CD4-positive, CD25-positive, alpha-beta regulatory T cell (primary cell): ENCODE data around the gene SNX5. TPM values are rescaled to one million over a fixed set of nuclear protein-coding genes. Genes with fewer than 3 reads are reported as not detected.
A peak's percentile ranks its signal among the peaks of the same experiment; 100 is the strongest.

Source experiments
- ATAC-seq, 2 donors: fragments of 150-1000 bp; cut with Tn5 transposase; one replicate each; pipeline ENCODE4 v1.10.0; 2021; ENCODE audit warnings: low read depth in 2 of 2, moderate number of reproducible peaks in 2 of 2, moderate library complexity in 1 of 2
- DNase-seq, 3 donors: peaks; one replicate each; pipeline versions ENCODE4 v3.0.0 to v3.0.0-alpha.2; 2012 to 2022; ENCODE audit warnings: mixed read lengths in 1 of 3
- H3K27ac ChIP-seq: one replicate; pipeline ENCODE4 v1.7.0; 2013; ENCODE audit warnings: mild to moderate bottlenecking, low read length; ENCODE audit not compliant: insufficient read depth, poor library complexity, severe bottlenecking
- H3K27me3 ChIP-seq: one replicate; pipeline ENCODE4 v1.7.0; 2013; ENCODE audit warnings: low read length; ENCODE audit not compliant: control insufficient read depth, insufficient read depth
- H3K36me3 ChIP-seq: one replicate; pipeline ENCODE4 v1.7.0; 2013; ENCODE audit warnings: mild to moderate bottlenecking, low read length, moderate library complexity; ENCODE audit not compliant: control insufficient read depth, insufficient read depth
- H3K4me1 ChIP-seq: 2 replicates; pipeline ENCODE4 v1.7.0; 2013; ENCODE audit warnings: mild to moderate bottlenecking, low read length; ENCODE audit not compliant: insufficient read depth, control insufficient read depth, poor library complexity, severe bottlenecking
- H3K4me3 ChIP-seq: one replicate; pipeline ENCODE4 v1.7.0; 2013; ENCODE audit warnings: low read depth, mild to moderate bottlenecking, low read length, moderate library complexity
- H3K9me3 ChIP-seq, 2 experiments: 1 replicate in 1 of 2; 2 replicates in 1 of 2; pipeline ENCODE4 v1.7.0; 2013; ENCODE audit warnings: low read length in 2 of 2, mild to moderate bottlenecking in 1 of 2, moderate library complexity in 1 of 2; ENCODE audit not compliant: control insufficient read depth in 2 of 2
- H3K27ac Mint-ChIP-seq, 3 donors: one replicate each; pipeline ENCODE4 v1.8.0; 2020 to 2022; ENCODE audit warnings: mild to moderate bottlenecking in 3 of 3, mixed read lengths in 3 of 3, moderate library complexity in 2 of 3
- H3K27me3 Mint-ChIP-seq: one replicate; pipeline ENCODE4 v1.8.0; 2022; ENCODE audit warnings: mild to moderate bottlenecking, mixed read lengths
- H3K36me3 Mint-ChIP-seq: one replicate; pipeline ENCODE4 v1.8.0; 2020; ENCODE audit warnings: mixed read lengths
- H3K4me1 Mint-ChIP-seq, 4 donors: one replicate each; pipeline ENCODE4 v1.8.0; 2020 to 2022; ENCODE audit warnings: mixed read lengths in 4 of 4, mild to moderate bottlenecking in 1 of 4
- H3K4me3 Mint-ChIP-seq, 4 donors: one replicate each; pipeline ENCODE4 v1.8.0; 2020 to 2022; ENCODE audit warnings: mild to moderate bottlenecking in 4 of 4, mixed read lengths in 4 of 4, moderate library complexity in 3 of 4
- H3K9me3 Mint-ChIP-seq, 7 donors: one replicate each; pipeline ENCODE4 v1.8.0; 2020 to 2022; ENCODE audit warnings: mixed read lengths in 7 of 7, mild to moderate bottlenecking in 3 of 7, moderate library complexity in 2 of 7
- polyA plus RNA-seq, 4 donors: library from polyadenylated mRNA; unstranded; fragments of 300-500 nt; fragmentation: Illumina TruSeq; gene quantifications; one replicate each; pipeline ENCODE4 v1.2.3, GENCODE V29; 2021
- total RNA-seq: library from RNA; stranded (reverse); gene quantifications from one replicate; pipeline ENCODE4 v1.2.3, GENCODE V29; 2022

The SNX5 gene
- total and polyA plus RNA-seq, 5 donors from 2014 or later, result 71.9 to 82.8 (median 78.6) TPM

DNA sequence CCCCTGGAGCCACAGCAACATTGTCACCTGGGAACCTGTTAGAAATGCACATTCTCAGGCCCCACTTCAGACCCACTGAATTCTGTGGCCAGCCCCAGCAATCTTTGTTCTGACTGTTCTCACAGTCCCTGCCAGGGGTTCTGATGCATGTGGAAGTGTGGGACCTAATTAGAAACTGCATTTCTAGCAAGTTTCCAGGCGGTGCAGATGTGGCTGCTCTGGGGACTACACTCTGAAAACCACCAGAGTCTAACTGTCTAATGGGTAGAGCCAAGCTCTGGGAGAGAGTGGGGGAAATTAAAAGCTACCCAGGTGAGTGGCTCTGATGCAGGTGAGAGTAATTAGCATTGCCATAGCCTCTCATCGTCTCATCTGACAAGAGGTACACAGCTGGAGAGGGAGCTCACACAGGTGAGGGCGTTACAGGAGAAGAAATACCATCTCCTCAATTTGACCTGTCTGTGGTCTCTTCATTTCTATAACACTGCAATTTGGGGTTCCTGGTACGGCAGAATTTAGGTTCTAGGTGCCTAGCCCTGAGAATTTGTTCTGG, 66.0 kb downstream of the SNX5 start:
- Mint-ChIP-seq H3K27ac (no peak overlapping the region), H3K27me3 (peaks cover 28% of the 10 kb centered on the region), H3K9me3 (no peaks in the 10 kb centered on the region), H3K36me3 (no peaks in the 10 kb centered on the region), H3K4me3 (no peak overlapping the region), H3K4me1 (peaks cover 0 to 3% (median 1%) of the 10 kb centered on the region in 4 donors)
- Histone ChIP-seq H3K27me3 (peaks cover 2% of the 10 kb centered on the region), H3K4me1 (no peaks in the 10 kb centered on the region), H3K4me3 (no peak overlapping the region), H3K36me3 (no peaks in the 10 kb centered on the region), H3K9me3 (no peaks in the 10 kb centered on the region), H3K27ac (no peak overlapping the region)
- DNase-seq (no peak), ATAC-seq (no peak)

DNA sequence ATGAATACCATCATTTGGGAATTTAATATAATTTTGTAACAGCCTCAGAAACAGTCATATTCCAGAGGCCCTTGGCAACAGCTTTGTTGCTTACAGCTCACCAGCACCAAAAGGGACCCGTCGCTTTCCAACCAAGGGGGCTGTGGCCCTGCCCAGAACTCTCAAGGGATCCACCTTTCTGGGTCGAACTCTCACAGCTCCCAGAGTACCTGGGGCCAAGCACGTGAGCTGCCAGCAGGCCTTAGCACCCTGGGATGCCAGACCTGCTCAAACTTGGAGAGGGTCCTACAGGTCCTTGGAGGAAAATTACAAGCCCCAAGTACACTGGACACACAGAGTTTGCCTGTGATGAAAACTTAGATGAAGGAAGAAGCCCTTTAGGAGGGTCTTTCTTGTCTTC, 66.6 kb downstream of the SNX5 start:
- Histone ChIP-seq H3K36me3 (no peaks in the 10 kb centered on the region), H3K4me1 (no peaks in the 10 kb centered on the region), H3K9me3 (no peaks in the 10 kb centered on the region), H3K27me3 (no peaks in the 10 kb centered on the region), H3K4me3 (no peak overlapping the region), H3K27ac (no peak overlapping the region)
- no peak overlapping the region for H3K4me3 Mint-ChIP-seq
- peaks cover 26% of the 10 kb centered on the region for H3K27me3 Mint-ChIP-seq
- no peak overlapping the region for H3K27ac Mint-ChIP-seq
- H3K36me3 Mint-ChIP-seq, result no peaks in the 10 kb centered on the region
- DNase-seq (no peak), ATAC-seq (no peak)
- peaks cover 0 to 3% (median 1%) of the 10 kb centered on the region in 4 donors for H3K4me1 Mint-ChIP-seq
- no peaks in the 10 kb centered on the region for H3K9me3 Mint-ChIP-seq

DNA sequence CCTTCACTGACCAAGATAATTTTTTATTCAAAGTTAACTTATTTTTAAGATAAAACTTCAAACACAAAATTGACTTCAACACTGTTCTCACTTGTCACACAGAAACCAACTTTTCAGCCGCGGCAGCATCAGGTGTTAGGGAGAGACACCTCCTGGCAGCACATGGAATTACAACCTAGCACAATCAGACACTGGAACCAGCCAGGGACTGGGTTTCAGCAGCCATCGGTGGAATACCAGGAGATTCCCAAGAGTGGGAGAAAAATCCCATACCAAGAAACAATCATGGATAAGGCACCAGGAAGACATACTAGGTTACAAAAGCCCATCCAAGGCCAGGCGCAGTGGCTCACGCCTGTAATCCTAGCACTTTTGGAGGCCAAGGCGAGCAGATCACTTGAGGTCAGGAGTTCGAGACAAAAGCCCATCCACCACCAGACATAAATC, 70.0 kb downstream of the SNX5 start:
- no peak overlapping the region for H3K27ac Mint-ChIP-seq
- H3K9me3 Mint-ChIP-seq, result no peaks in the 10 kb centered on the region

DNA sequence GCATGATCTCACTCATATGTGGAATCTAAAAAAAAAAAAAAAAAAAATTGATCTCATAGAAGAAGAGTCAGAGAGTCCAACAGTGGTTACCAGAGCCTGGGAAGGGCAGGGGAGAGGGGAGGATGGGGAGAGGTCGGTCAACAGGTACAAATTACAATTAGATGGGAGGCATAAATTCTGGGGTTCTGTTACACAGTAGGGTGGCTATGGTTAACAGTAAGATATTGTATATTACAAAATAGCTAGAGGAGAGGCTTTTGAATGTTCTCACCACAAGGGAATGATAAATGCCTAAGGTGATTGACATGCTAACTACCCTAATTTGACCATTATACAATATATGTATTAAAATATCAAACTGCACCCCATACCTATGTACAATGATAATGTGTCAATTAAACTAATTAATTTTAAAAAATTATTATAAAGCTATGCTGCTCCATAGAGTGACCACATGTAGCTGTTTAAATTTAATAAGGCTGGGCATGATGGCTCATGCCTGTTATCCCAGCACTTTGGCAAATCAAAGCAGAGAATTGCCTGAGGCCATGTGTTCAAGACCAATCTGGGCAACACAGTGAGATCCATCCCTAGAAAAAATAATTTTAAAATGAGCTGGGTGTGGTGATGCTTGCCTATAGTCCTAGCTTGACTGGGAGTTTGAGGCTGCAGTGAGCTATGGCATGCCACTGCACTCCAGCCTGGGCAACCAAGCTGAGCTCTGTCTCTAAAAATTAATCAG, 70.9 kb downstream of the SNX5 start:
- peaks cover 6% of the 10 kb centered on the region for H3K27me3 ChIP-seq
- peaks cover 37% of the 10 kb centered on the region for H3K27me3 Mint-ChIP-seq
- DNase-seq (no peak), ATAC-seq (no peak)
- no peak overlapping the region for H3K4me3 ChIP-seq
- peaks cover 0 to 8% (median 4%) of the 10 kb centered on the region in 4 donors for H3K4me1 Mint-ChIP-seq
- H3K27ac ChIP-seq, result no peak overlapping the region
- H3K4me3 Mint-ChIP-seq, result no peak overlapping the region
- no peaks in the 10 kb centered on the region for H3K36me3 ChIP-seq
- H3K9me3 Mint-ChIP-seq, result no peaks in the 10 kb centered on the region
- peaks cover 9% of the 10 kb centered on the region for H3K4me1 ChIP-seq
- no peaks in the 10 kb centered on the region for H3K36me3 Mint-ChIP-seq
- no peaks in the 10 kb centered on the region for H3K9me3 ChIP-seq
- no peak overlapping the region for H3K27ac Mint-ChIP-seq

More for the DNA sequence above, 70.0 kb downstream of the SNX5 start:
- Histone ChIP-seq H3K4me1 (peaks cover 9% of the 10 kb centered on the region), H3K36me3 (no peaks in the 10 kb centered on the region), H3K4me3 (no peak overlapping the region), H3K27ac (no peak overlapping the region), H3K27me3 (peaks cover 6% of the 10 kb centered on the region), H3K9me3 (no peaks in the 10 kb centered on the region)
- no peak overlapping the region for H3K4me3 Mint-ChIP-seq
- ATAC-seq, result peak; percentile 65 to 66
- H3K36me3 Mint-ChIP-seq, result no peaks in the 10 kb centered on the region
- H3K27me3 Mint-ChIP-seq, result peaks cover 33% of the 10 kb centered on the region
- H3K4me1 Mint-ChIP-seq, result peaks cover 0 to 8% (median 4%) of the 10 kb centered on the region in 4 donors
- DNase-seq, result peak; percentile 29 to 70 (median 59)

DNA sequence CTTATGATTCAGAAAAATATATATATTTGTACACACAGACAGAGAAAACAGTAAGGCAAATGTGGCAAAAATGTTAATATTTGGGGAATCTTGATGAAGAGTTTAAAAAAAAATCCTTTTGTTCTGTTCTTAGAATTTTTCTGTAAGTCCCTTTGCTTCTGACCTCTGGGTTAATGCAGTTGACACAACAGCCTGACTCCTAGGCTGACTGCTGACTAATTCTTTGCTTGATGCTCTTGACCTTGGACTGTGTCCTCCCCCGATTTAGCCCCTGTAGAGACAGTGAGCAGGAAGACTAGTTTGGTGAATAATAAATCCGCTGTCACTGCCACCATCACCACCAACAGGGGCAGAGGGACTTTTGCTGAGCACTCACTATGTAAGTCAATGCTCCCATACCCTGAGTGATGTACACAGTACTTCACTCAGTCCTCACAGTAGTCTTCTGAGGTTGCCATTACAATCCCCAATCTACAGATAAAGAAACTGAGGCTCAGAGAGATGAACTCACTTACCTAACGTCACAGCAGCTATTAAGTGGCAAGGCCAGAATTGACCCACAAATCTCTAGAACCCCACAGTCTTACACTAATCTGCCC, 71.7 kb downstream of the SNX5 start:
- H3K27ac Mint-ChIP-seq, result no peak overlapping the region
- Histone ChIP-seq H3K9me3 (no peaks in the 10 kb centered on the region), H3K27me3 (peaks cover 10% of the 10 kb centered on the region), H3K27ac (no peak overlapping the region), H3K36me3 (no peaks in the 10 kb centered on the region), H3K4me1 (peaks cover 9% of the 10 kb centered on the region), H3K4me3 (no peak overlapping the region)
- no peak overlapping the region for H3K4me3 Mint-ChIP-seq
- H3K4me1 Mint-ChIP-seq, result peaks cover 0 to 8% (median 4%) of the 10 kb centered on the region in 4 donors
- H3K36me3 Mint-ChIP-seq, result no peaks in the 10 kb centered on the region
- no peak for DNase-seq
- ATAC-seq, result no peak
- no peaks in the 10 kb centered on the region for H3K9me3 Mint-ChIP-seq
- H3K27me3 Mint-ChIP-seq, result peaks cover 43% of the 10 kb centered on the region

DNA sequence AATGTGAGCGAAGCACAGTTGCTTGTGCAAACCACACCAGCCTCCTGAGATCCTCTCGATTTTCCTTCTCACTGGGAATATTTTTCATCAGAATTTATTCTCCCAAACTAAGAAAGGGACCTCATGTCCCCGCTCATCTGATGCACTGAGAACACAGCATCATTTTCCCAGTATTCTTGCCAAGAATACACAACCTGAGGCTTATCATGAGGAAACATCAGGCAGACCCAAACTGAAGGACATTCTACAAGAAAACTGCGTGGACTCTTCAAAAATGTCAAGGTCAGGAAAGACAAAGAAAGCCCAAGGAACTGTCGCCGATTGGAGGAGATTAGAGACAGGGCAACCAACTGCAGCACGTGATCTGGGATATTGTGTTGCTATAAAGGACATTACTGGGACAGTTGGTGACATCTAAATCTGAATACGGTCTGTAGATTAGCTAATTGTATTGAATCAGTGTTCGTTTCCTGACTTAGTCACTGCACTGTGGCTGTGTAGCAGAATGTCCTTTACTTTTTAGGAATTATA, 72.3 kb downstream of the SNX5 start:
- Mint-ChIP-seq H3K9me3 (no peaks in the 10 kb centered on the region), H3K36me3 (no peaks in the 10 kb centered on the region), H3K4me1 (peaks cover 0 to 8% (median 4%) of the 10 kb centered on the region in 4 donors), H3K27me3 (peaks cover 49% of the 10 kb centered on the region), H3K27ac (no peak overlapping the region), H3K4me3 (no peak overlapping the region)
- Histone ChIP-seq H3K9me3 (no peaks in the 10 kb centered on the region), H3K36me3 (no peaks in the 10 kb centered on the region), H3K4me1 (peaks cover 9% of the 10 kb centered on the region), H3K27ac (no peak overlapping the region), H3K27me3 (peaks cover 10% of the 10 kb centered on the region), H3K4me3 (no peak overlapping the region)
- no peak for DNase-seq
- ATAC-seq, result no peak

DNA sequence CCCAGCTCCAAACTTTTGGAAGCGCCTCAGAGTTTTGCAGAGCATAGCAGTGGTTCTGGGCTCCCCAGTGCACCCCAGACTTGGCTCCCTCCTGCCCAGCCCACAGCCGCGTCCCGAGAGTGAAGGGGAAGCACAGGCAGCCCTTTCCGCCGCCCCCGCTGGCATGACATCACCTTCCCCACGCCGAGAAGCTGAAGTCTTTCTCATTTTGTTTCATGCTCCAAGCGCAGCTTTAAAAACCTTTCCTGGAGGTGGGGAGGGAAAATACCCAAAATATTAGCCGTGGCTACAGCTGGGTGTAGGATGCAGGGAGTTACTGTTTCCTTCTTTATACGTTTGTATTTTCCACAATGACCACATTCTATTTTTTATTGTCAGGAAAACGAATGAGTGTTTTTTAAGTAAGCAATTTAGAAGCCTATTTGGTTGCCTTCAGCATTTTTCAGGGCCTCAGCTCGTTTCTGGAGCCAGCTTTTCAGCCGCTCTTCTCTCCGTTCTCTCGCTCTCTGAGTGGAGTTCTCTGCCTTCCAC, 72.9 kb downstream of the SNX5 start:
- H3K9me3 Mint-ChIP-seq, result no peaks in the 10 kb centered on the region
- Histone ChIP-seq H3K27ac (no peak overlapping the region), H3K36me3 (no peaks in the 10 kb centered on the region), H3K4me3 (no peak overlapping the region), H3K27me3 (peaks cover 12% of the 10 kb centered on the region), H3K4me1 (peaks cover 9% of the 10 kb centered on the region), H3K9me3 (no peaks in the 10 kb centered on the region)
- DNase-seq (no peak), ATAC-seq (peak; percentile 27 to 53)
- H3K4me1 Mint-ChIP-seq, result peaks cover 0 to 8% (median 4%) of the 10 kb centered on the region in 4 donors
- no peaks in the 10 kb centered on the region for H3K36me3 Mint-ChIP-seq
- peaks cover 50% of the 10 kb centered on the region for H3K27me3 Mint-ChIP-seq
- peak overlapping the region in 2 of 4 donors; percentile 15 to 61 for H3K4me3 Mint-ChIP-seq
- H3K27ac Mint-ChIP-seq, result no peak overlapping the region
